T-helper 2 cell treated with Interferon-gamma antibody and Interleukin-4, amounts not matched to agents 100 ng/mL and 5 ng/mL, for 36 hours (primary cell): ENCODE measurements around the gene KHDRBS2. TPM values are rescaled to one million over a fixed set of nuclear protein-coding genes. Genes with fewer than 3 reads are reported as not detected.
"Not testable (repeated sequence)": the region's sequence is repeated elsewhere in the genome, so short reads cannot be mapped to it uniquely, and the experiment has no call there.

Experiments
- intact Hi-C: fragments of 100-400 bp; cut with micrococcal nuclease; formaldehyde crosslinking; loops from one replicate; pipeline ENCODE4 v1.15.1; 2023
- total RNA-seq: library from RNA; stranded (reverse); gene quantifications from 2 replicates; pipeline ENCODE4 v1.2.3, GENCODE V29; 2022

Gene KHDRBS2
- total RNA-seq, 1 donor from 2014 or later: not detected

- intact Hi-C loops: no loop called here
Observed at GRCh38 chr6:61869632-61870400, 416.2 kb downstream of the KHDRBS2 start.

- intact Hi-C loops: no loop called here
Observed at GRCh38 chr6:61868507-61869080, 417.4 kb downstream of the KHDRBS2 start.

GRCh38 chr6:61867635-61868034, 418.4 kb downstream of the KHDRBS2 start:
- intact Hi-C loops: no loop called here

GRCh38 chr6:61857541-61857940, 428.5 kb downstream of the KHDRBS2 start:
- intact Hi-C loops: no loop called here

GRCh38 chr6:61841958-61842357, 444.1 kb downstream of the KHDRBS2 start:
- intact Hi-C loops: no loop called here

DNA sequence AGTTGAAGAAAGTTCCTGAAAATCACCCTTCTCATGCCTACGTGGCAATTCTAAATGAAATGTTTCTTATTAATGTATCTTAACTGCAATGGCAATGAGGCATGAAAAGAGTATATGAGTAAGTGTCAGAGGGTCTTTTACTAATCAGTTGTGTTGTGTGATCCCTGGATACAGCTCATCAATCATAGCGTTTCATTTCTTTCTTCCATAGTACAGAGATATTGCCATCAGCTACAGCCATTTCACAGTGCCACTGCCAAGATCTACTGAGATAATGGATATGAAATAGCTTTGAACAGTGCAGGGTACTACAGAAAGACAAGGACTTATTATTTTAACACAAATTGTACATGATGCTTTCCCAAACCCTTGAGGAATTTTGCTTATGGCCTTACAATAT, 450.8 kb downstream of the KHDRBS2 start:
- intact Hi-C loops: no loop called here

DNA sequence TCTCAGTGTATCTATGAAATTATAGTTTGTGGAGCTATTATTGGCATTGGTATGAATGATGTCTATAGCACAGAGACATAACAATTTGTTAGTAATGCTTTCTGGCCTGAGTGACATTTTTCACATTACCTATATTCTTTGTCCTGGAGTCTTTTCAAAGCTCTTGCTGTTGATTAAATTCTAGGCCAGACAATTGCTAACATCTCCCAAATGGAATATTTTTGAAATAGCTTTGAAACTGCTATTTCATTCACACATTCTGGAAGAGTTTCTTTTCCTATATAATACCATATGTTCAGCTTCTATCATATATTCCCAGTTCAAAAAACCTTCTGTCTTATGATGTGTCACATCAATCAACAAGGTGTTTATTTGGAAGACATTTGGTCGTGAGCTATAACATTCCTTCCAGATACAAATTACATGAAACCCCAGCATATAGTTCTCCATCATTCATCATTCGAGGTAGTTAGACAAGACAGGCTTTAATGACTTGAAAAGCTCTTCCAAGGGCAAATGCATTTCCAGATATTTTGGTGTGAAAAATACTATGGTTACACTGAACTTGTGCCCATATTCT, 452.8 kb downstream of the KHDRBS2 start:
- intact Hi-C loops: no loop called here

DNA sequence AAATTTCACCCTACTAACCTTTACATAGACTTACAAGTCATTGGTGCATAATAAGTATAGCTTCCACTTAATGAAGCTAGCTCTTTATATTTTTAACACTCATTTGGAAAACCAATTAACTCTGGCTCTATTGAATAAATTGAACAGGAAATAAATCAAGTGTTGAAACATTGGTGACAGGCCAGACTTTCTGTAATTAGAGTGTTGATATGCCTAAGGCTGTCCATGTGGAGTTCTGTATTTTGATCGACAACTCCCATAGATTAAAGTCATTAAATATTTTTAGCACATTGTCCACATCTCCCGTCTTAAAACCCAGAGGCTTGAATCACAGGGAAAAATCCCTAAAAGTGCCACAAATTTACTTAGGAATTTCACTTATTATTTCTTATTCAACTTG, 468.3 kb downstream of the KHDRBS2 start:
- intact Hi-C loops: no loop called here

- intact Hi-C loops: no loop called here
Observed at GRCh38 chr6:61810047-61810446, 476.0 kb downstream of the KHDRBS2 start.

DNA sequence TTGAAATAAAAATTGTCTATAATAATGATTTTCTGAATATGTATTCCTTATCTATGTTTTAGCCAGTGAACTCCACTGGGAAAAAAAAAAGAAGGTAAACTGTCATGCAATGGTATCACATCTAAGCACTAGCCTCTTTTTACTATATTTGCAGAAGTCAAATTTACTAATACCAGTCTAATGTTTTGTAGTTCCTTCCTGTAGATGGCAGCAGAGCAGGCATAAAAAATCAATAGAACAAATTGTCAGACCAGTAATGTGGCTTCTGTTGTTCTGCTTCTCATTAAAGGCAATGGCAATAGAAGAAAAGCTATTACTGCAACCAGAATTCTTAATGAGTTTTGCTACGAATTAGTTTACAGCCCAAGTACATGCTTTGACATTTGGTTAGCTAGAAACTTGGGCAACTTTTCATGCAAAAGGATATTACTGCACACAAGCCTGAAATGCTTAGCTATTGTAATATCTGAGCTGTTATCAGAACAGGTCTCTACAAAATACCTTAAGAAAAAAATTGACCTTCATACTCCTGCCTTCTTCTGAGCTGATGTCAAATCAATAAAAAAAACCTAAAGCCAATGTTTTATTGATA, 476.9 kb downstream of the KHDRBS2 start:
- intact Hi-C loops: no loop called here

GRCh38 chr6:61787998-61788397, 498.0 kb downstream of the KHDRBS2 start:
- intact Hi-C loops: no loop called here

- intact Hi-C loops: not testable (repeated sequence)
Observed at GRCh38 chr6:61769446-61769845, 516.6 kb downstream of the KHDRBS2 start.

GRCh38 chr6:61755739-61756138, 530.3 kb downstream of the KHDRBS2 start:
- intact Hi-C loops: no loop called here

DNA sequence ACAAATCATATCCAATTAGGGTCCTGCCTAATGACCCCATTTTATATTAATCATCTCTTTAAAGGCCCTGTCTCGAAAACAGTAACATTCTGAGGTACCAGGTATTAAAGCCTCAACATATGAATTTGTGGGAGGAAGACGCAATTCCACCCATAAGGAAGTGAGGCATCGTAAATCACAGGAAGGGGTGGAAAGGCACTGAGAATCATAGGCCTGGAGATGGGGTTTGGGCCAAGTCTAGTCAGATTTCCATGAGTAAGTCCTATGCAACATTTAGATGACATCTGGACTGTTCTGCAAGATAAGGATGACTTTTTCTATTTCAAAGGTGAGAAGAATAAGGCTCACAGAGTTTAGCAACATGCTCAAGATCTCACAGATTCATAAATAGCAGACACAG, 534.0 kb downstream of the KHDRBS2 start:
- intact Hi-C loops: no loop called here

GRCh38 chr6:61745994-61746393, 540.0 kb downstream of the KHDRBS2 start:
- intact Hi-C loops: no loop called here

- intact Hi-C loops: no loop called here
Observed at GRCh38 chr6:61711849-61712248, 574.2 kb downstream of the KHDRBS2 start.

GRCh38 chr6:61688165-61688564, 597.9 kb downstream of the KHDRBS2 start:
- intact Hi-C loops: no loop called here

DNA sequence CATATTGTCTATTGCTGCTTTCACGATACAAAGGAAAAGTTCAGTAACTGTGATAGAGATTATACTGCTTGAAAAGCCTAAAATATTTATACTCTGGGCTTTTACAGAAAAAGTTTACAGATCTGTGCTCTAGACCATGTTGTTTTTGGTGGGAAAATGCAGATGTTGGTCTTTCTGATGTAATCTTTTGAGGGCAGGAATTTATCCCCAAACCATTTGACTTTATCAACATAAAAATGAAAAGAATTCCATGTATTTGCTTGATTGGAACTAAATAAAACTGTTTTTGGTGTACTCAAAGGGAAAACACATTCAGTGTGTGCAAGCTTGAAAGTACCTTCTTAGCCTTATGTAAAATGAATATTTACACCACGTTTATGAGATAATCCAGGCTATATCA, 603.5 kb downstream of the KHDRBS2 start:
- intact Hi-C loops: no loop called here

- intact Hi-C loops: no loop called here
Observed at GRCh38 chr6:61679625-61680024, 606.4 kb downstream of the KHDRBS2 start.

DNA sequence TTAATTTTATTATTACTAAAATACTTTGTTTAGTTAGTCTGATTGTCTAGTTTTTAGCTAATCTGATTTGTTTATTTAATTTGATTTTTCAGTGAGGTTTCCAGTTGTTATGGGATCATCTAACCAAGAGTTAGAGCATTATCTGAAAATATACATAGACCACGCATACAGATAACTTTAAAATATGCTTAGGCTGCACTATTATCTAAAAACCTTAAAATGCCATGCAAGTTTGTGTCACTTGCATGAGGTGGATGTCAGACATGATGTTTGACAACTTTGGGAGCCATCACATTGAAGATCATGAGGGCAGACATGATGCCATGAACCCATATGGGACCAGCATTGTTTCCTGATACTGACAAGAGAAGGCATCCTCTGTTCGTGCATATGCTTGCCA, 610.3 kb downstream of the KHDRBS2 start:
- intact Hi-C loops: no loop called here

DNA sequence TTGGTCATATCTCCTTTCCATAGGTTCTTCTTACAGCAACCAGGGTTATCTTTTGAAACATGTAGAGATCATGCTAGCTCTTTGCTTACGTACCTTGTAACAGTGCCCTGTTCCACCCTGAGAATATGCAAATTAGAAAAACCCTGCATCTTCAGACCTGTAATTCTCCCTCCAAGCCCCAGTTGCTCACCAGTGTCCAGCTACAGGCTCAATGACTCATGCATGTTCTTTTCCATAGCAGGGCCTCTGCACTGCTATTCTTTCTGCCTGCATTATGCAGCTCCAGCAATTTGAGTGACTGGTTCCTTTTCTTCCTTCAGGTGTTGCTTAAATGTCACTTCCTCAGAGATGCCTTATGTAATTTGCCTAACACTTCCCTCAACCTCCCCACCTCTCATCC, 636.2 kb downstream of the KHDRBS2 start:
- intact Hi-C loops: no loop called here

- intact Hi-C loops: no loop called here
Observed at GRCh38 chr6:61640463-61640862, 645.6 kb downstream of the KHDRBS2 start.
